D721Med (cell line): ENCODE measurements around the gene MOXD1.

ENCODE experiments used
- DNase-seq: peaks from one replicate; pipeline ENCODE4 v3.0.0; 2011; ENCODE audit warnings: low spot score; ENCODE audit not compliant: insufficient read length
- FAIRE-seq: peaks from 2 replicates; lab custom pipeline; 2011; peaks lifted over from hg19 to GRCh38; lab: Jason Lieb, UNC
- TF ChIP-seq, protein P1 (sequence below): IDR thresholded peaks from 2 replicates; pipeline ENCODE4 v1.5.1; 2012; ENCODE audit warnings: mild to moderate bottlenecking, control low read depth; ENCODE audit not compliant: insufficient read depth; ENCODE audit errors: missing control alignments

The MOXD1 gene

DNA sequence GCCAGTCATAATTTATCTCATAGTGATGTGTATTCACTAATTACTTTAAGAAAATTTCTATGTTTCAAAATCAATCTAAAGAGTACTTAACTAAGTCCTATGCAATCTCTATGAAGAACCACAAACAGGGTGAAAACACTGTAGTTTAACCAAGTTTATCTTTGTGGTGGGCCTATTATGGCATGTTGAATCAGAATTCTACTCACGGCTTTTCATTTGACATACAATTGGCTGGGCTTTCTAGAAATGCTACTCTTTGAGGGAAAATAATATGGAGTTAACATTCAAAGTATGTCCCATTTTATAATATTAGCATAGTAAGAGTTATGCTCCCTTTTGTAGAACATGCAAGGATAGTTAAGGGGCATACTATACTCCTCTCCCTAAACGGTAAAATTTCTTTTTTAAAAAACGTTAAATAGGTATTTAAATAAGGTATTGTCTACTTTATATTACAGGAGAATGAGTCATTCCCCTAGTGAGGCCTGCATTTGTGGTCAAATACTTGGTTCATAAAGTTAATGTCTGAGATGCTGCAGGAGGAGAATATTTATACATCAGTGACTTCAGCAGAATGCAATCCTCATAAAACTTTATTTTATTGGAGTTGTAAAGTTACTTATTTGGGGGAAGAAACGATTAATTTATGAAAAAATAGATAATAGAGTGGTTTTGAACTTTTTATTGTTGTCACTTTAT lies 1.8 kb downstream of the MOXD1 start:
- TF ChIP-seq, protein P1, sequence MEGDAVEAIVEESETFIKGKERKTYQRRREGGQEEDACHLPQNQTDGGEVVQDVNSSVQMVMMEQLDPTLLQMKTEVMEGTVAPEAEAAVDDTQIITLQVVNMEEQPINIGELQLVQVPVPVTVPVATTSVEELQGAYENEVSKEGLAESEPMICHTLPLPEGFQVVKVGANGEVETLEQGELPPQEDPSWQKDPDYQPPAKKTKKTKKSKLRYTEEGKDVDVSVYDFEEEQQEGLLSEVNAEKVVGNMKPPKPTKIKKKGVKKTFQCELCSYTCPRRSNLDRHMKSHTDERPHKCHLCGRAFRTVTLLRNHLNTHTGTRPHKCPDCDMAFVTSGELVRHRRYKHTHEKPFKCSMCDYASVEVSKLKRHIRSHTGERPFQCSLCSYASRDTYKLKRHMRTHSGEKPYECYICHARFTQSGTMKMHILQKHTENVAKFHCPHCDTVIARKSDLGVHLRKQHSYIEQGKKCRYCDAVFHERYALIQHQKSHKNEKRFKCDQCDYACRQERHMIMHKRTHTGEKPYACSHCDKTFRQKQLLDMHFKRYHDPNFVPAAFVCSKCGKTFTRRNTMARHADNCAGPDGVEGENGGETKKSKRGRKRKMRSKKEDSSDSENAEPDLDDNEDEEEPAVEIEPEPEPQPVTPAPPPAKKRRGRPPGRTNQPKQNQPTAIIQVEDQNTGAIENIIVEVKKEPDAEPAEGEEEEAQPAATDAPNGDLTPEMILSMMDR = no peak
- DNase-seq = no peak
- FAIRE-seq = no peak

DNA sequence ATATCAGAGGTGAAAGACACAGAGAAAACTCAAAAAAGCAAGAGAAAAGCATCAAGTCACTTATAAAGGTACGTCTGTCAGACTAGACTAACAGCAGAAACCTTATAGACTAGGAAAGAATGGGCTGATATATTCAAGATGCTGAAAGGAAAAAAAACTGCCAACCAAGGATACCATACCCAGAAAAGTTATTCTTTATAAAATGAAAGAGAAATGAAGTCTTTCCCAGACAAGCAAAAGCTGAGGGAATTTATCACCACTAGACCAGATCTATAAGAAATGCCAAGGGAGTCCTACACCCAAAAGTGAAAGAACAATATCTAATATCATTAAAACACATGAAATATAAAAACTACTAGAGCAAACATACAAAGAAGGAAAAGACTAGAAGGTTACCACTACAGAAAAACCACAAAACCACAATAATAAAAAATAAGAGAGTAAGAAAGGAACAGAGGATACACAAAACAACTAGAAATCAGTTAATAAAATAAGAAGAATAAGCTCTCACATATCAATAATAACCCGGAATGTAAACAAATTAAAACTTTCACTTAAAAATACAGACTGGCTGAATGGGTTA lies 6.2 kb downstream of the MOXD1 start:
- FAIRE-seq (no peak), DNase-seq (no peak)
- TF ChIP-seq, protein P1 = no peak

DNA sequence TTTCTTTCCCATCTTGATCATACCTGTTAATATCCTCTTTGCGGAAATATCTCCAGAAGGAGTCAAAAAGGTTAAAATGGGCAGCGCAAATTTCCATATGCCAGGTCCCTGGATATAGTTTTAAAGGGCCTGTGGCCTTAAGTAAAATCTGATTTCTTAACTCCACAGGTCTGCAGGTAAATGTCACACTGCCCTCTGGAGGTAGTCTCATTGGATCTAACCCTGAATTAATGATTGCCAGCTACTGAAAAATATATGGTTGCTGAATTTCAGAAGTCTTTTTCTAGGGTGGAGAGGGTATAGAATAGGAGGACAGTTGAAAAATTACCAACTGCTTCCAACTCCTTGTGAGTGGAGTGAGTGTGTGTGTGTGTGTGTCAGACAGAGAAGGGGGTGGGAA lies 8.5 kb downstream of the MOXD1 start:
- FAIRE-seq = no peak
- TF ChIP-seq, protein P1 = peak; percentile 18
- DNase-seq = no peak

DNA sequence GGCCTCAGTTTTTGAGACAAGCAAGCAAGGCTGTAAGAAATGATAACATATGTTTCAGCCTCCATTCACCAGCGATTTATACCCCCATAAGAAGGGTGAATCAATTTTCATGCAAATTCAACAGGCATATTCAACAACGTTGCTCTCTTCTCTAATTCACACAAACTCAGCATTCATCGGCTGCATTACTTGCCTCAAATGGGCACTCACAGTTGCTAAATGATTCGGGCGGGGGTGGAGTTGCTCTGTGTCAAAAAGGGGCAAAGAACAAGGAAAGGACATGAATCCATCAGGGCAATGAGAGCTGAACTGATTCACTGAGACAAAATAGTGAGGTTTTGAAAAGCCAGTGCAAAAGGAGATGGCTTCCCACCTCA lies 9.0 kb downstream of the MOXD1 start:
- DNase-seq = no peak
- TF ChIP-seq, protein P1 = no peak
- no peak for FAIRE-seq

DNA sequence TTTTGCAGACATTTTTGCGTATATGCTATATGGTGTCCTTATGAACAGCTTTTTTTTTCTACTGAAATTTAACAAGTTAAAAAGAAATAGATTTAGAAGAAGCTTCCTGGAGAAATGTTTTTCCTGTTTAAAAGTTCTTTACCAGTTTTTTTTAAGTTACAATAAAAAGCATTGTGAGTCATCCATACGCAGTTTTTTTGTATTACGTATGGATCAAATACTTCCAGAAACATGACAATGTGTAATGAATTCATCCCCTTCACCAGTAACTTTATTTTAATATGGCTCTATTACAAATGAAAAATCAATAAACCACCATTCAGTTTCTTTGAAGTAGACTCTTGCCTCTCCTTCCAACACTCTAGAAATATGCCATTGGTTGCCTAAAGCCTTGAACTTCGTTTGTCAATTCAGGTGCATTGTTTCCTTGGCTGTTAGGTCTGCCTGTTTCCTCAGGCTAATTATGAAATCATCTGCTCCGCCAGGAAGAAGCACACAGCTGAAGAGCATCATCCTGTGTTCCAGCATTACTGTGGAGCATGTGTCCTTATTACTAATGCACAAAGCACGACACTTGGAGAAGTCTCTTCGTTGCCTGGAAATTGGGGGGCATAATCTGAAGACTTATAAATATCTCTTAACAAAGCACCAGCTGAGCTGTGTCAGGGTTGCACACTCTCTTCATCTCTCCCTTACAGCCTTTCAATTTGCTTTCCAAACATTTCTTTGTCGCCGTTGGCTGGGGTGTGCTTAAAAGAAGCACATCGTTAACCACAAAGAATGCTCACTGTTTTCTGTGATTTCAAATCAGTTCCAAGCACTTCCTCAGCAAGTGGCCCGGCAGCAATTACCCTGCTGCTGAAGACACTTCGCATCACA lies 9.6 kb downstream of the MOXD1 start:
- no peak for DNase-seq
- FAIRE-seq = no peak
- TF ChIP-seq, protein P1 = no peak

DNA sequence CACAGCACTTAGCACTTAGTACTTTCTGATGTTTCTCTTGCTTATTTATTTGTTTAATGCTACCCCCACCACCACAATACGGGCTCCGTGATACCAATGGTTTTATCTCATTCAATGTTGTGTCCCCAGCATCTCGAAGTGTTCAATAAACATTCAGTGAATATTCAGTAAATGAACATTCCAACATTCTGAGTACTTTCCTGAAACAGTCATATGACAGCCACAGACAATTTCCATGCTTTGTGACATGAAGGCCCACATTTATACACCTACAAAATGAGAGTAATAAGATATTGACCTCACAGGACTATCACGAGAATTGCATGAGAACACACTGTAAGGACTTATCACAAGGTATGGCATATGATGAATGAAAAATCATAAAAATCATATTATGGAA lies 10.8 kb downstream of the MOXD1 start:
- TF ChIP-seq, protein P1 = no peak
- DNase-seq (no peak), FAIRE-seq (no peak)
